K562 (cell line): Measurements from ENCODE around the gene PRKAG2. TPM values are rescaled to one million over a fixed set of nuclear protein-coding genes. Genes with fewer than 3 reads are reported as not detected.
A peak's percentile ranks its signal among the peaks of the same experiment; 100 is the strongest.

ENCODE experiments used
- ATAC-seq: fragments of 200-7000 bp; cut with Tn5 transposase; 3 replicates; pipeline ENCODE4 v1.9.1; 2020; ENCODE audit warnings: moderate library complexity
- BruUV-seq: library from RNA; stranded (reverse); fragments of 400-500 nt; replicated peaks from 2 replicates; lab custom pipeline; 2021; lab: Mats Ljungman, UMichigan
- CTCF ChIA-PET: fragments of 300-600 bp; formaldehyde crosslinking; extraction: SDS; loops from one replicate; lab custom pipeline; 2021; ENCODE audit warnings: low intra/inter-chr PET ratio; lab: Yijun Ruan, JAX
- POLR2A ChIA-PET: fragments of 300-600, 350-650 bp; sonication (Branson Sonifier 250); formaldehyde crosslinking; extraction: SDS; loops from one replicate; lab custom pipeline; 2021; ENCODE audit warnings: antibody characterized with exemption, inconsistent platforms; lab: Yijun Ruan, JAX
- DNase-seq, 4 experiments: peaks; one replicate each; pipeline versions ENCODE4 v3.0.0 to v3.0.0-alpha.2; 2011 to 2018; ENCODE audit warnings: low spot score in 3 of 4, mixed read lengths in 3 of 4; ENCODE audit errors: extremely low read depth in 1 of 4
- FAIRE-seq: peaks from 2 replicates; lab custom pipeline; 2011; peaks lifted over from hg19 to GRCh38; lab: Jason Lieb, UNC
- H2AFZ ChIP-seq: 2 replicates; pipeline ENCODE4 v1.6.0; 2011; ENCODE audit warnings: low read depth, low read length, control low read depth, inconsistent platforms
- H3K27ac ChIP-seq: fragments of 200-600 bp; 3 replicates; pipeline ENCODE4 v1.8.0; 2011; ENCODE audit warnings: low read depth, mild to moderate bottlenecking, control low read depth, inconsistent platforms, low read length, moderate library complexity, mixed read lengths; ENCODE audit errors: extremely low read depth
- H3K27me3 ChIP-seq, 2 experiments: fragments of 300-600 bp in 1 of 2; 2 replicates in 1 of 2; 3 replicates in 1 of 2; pipeline versions ENCODE4 v1.6.0 to v1.8.0; 2011; ENCODE audit warnings: inconsistent platforms in 2 of 2, low read length in 2 of 2, mild to moderate bottlenecking in 1 of 2, mixed read lengths in 1 of 2, moderate library complexity in 1 of 2; ENCODE audit not compliant: control insufficient read depth in 2 of 2, insufficient read depth in 2 of 2
- H3K36me3 ChIP-seq: fragments of 300-600 bp; 3 replicates; pipeline ENCODE4 v1.8.0; 2011; ENCODE audit warnings: mild to moderate bottlenecking, low read length, inconsistent platforms; ENCODE audit not compliant: control insufficient read depth, insufficient read depth
- H3K4me1 ChIP-seq, 2 experiments: fragments of 200-600 bp in 1 of 2; replicated peaks in 1 of 2; 2 replicates in 1 of 2; 3 replicates in 1 of 2; pipeline versions ENCODE4 v1.5.1 to v1.8.0; 2011; ENCODE audit warnings: inconsistent platforms in 2 of 2, low read length in 2 of 2, mild to moderate bottlenecking in 1 of 2, mixed read lengths in 1 of 2, moderate library complexity in 1 of 2; ENCODE audit not compliant: control insufficient read depth in 2 of 2, insufficient read depth in 2 of 2
- H3K4me2 ChIP-seq: 2 replicates; pipeline ENCODE4 v1.6.1; 2011; ENCODE audit warnings: low read length, control low read depth, inconsistent platforms, mixed read lengths; ENCODE audit not compliant: insufficient read depth
- H3K4me3 ChIP-seq: fragments of 200-600 bp; sonication (generic), shearing (Covaris generic); 2 replicates; pipeline ENCODE4 v1.5.1; 2016; ENCODE audit warnings: control low read depth, inconsistent platforms
- H3K79me2 ChIP-seq: fragments of 200-600 bp; 3 replicates; pipeline ENCODE4 v1.8.0; 2011; ENCODE audit warnings: low read length, inconsistent platforms; ENCODE audit not compliant: control insufficient read depth, insufficient read depth
- H3K9ac ChIP-seq, 2 experiments: 2 replicates each; pipeline versions ENCODE4 v1.6.0 to v1.6.1; 2011; ENCODE audit warnings: low read depth in 2 of 2, low read length in 2 of 2, control low read depth in 1 of 2, inconsistent platforms in 1 of 2, mild to moderate bottlenecking in 1 of 2, mixed read lengths in 1 of 2; ENCODE audit not compliant: insufficient read depth in 1 of 2
- H3K9me1 ChIP-seq: one replicate; pipeline ENCODE4 v1.6.0; 2011; ENCODE audit warnings: inconsistent platforms, mild to moderate bottlenecking, low read length, moderate library complexity; ENCODE audit not compliant: control insufficient read depth, insufficient read depth
- H3K9me3 ChIP-seq: replicated peaks from 2 replicates; pipeline ENCODE4 v1.5.1; 2011; ENCODE audit warnings: low read depth, low read length, inconsistent platforms; ENCODE audit not compliant: control insufficient read depth, insufficient read depth
- H4K20me1 ChIP-seq: replicated peaks from 2 replicates; pipeline ENCODE4 v1.6.1; 2011; ENCODE audit warnings: low read length, inconsistent platforms, mixed read lengths; ENCODE audit not compliant: control insufficient read depth, insufficient read depth
- BHLHE40 ChIP-seq: IDR thresholded peaks from 2 replicates; pipeline ENCODE4 v1.6.1; 2011; ENCODE audit warnings: low read length, improper control_type of control experiment
- CBFA2T2 ChIP-seq: fragments of 450-650 bp; conservative IDR thresholded peaks from 2 replicates; pipeline ENCODE4 v1.6.1; 2017; ENCODE audit warnings: mild to moderate bottlenecking
- CBX5 ChIP-seq: IDR thresholded peaks from 2 replicates; pipeline ENCODE4 v1.6.1; 2014; ENCODE audit warnings: low read depth, borderline replicate concordance
- HNRNPH1 ChIP-seq: fragments of 200-400 bp; formaldehyde crosslinking; optimal IDR thresholded peaks from 2 replicates; pipeline ENCODE3; 2017; ENCODE audit warnings: low read depth, mild to moderate bottlenecking, low read length, moderate library complexity
- PHF20 ChIP-seq: fragments of 450-650 bp; IDR thresholded peaks from 2 replicates; pipeline ENCODE4 v1.6.1; 2018; ENCODE audit not compliant: partially characterized antibody
- SLC30A9 ChIP-seq: fragments of 250-450 bp; sonication (Bioruptor Pico); IDR thresholded peaks from 2 replicates; pipeline ENCODE4 v1.8.0; 2022; ENCODE audit warnings: mild to moderate bottlenecking, moderate library complexity
- SRF ChIP-seq, 2 experiments: fragments of 250-450, 450-650 bp in 1 of 2; sonication (Bioruptor Pico) in 1 of 2; sonication (generic) in 1 of 2; formaldehyde crosslinking; IDR thresholded peaks; 2 replicates each; pipeline versions ENCODE4 v1.5.0 to v1.5.1; 2020 to 2022; ENCODE audit warnings: mild to moderate bottlenecking in 1 of 2, missing genetic modification reagents in 1 of 2
- ZBTB17 ChIP-seq: fragments of 450-650 bp; formaldehyde crosslinking; IDR thresholded peaks from 2 replicates; pipeline ENCODE4 v1.4.0; 2020; ENCODE audit warnings: mild to moderate bottlenecking
- WGBS: fragments of 100-300 bp; shearing (Covaris generic); methylation state at CpG from one replicate; pipeline ENCODE4 v1.1.6; 2016; ENCODE audit warnings: low coverage, mixed read lengths; ENCODE audit not compliant: insufficient coverage; ENCODE audit errors: missing lambda C conversion rate; 5-methylcytosine and 5-hydroxymethylcytosine counted together
- in situ Hi-C: fragments of 300-500 bp; cut with MboI; formaldehyde crosslinking; loops from 4 replicates; pipeline ENCODE4 v1.15.0; 2018; ENCODE audit warnings: inconsistent platforms, mixed read lengths
- intact Hi-C: fragments of 100-400 bp; cut with micrococcal nuclease; formaldehyde crosslinking; loops from 2 replicates; pipeline ENCODE4 v1.14.2; 2022
- polyA plus RNA-seq, 8 experiments: library from polyadenylated mRNA; depleted of rRNA in 4 of 8; stranded (reverse) in 5 of 8; unstranded in 3 of 8; fragments of >200 nt; fragmentation: Nextera tagmentation in 2 of 8; fragmentation: Illumina TruSeq in 1 of 8; extraction: Ambion mirVana in 2 of 8; extraction: Trizol in 1 of 8; gene quantifications; 2 replicates each; pipeline versions ENCODE4 v1.2.1 to v1.2.3, GENCODE V29; 2011 to 2014; ENCODE audit warnings: inconsistent platforms in 1 of 8, missing spikeins in 1 of 8
- total RNA-seq, 7 experiments: library from RNA; depleted of rRNA in 6 of 7; stranded (reverse); fragments of >200 nt in 6 of 7; fragmentation: Illumina TruSeq in 2 of 7; extraction: Trizol in 2 of 7; gene quantifications; 2 replicates each; pipeline versions ENCODE4 v1.2.1 to v1.2.3, GENCODE V29; 2011 to 2021; ENCODE audit warnings: low replicate concordance in 1 of 7

PRKAG2 gene
- total and polyA plus RNA-seq, 9 of the 15 experiments (the other 6 are each of a cell fraction or from before 2014, with no cell fraction given): 0.99 to 5.6 (median 3.3) TPM

GRCh38 chr7:151763420-151763984 is 113.4 kb downstream of the PRKAG2 start (continued):
- TF ChIP-seq HNRNPH1: no peak
- TF ChIP-seq CBFA2T2: no peak
- no peak for TF ChIP-seq PHF20
- no peak for TF ChIP-seq SRF (CRISPR knock-in tag; IDR thresholded peaks at IDR 0.05)
- TF ChIP-seq CBX5: no peak
- TF ChIP-seq, all 486 proteins: peak for 0

GRCh38 chr7:151762583-151763245 is 114.2 kb downstream of the PRKAG2 start:
- Histone ChIP-seq H2AFZ (no peak overlapping the region), H3K4me2 (no peak overlapping the region), H3K4me1 (no peaks in the 10 kb centered on the region), H3K9me1 (no peaks in the 10 kb centered on the region), H3K79me2 (no peaks in the 10 kb centered on the region)
- ATAC-seq: no peak
- CTCF ChIA-PET: no interaction called here
- in situ Hi-C loops: no loop called here
- peak; percentile 62; the same call in 1 of the 2 replicates for TF ChIP-seq BHLHE40
- no peak for TF ChIP-seq SLC30A9
- no peak for TF ChIP-seq ZBTB17 (CRISPR knock-in tag)
- TF ChIP-seq, all 486 proteins: peak for 1
- DNase-seq (no peak), FAIRE-seq (no peak)
- no TSS peak for BruUV-seq
- Histone ChIP-seq H3K9ac (no peak overlapping the region), H3K27me3 (peaks cover 35 to 79% of the 10 kb centered on the region in 2 experiments), H3K4me3 (no peak overlapping the region), H3K36me3 (no peaks in the 10 kb centered on the region), H3K9me3 (no peaks in the 10 kb centered on the region), H3K27ac (no peak overlapping the region), H4K20me1 (peaks cover 10% of the 10 kb centered on the region)
- WGBS: 2% methylated on average over 18 of the region's 18 CpGs
- POLR2A ChIA-PET: interaction anchor here (0.5 to 1.2 kb wide), 4 partner anchors 11 to 266 kb away, joined by 3 to 5 read pairs (median 3); no protein-coding TSS in a partner anchor
- intact Hi-C loops: no loop called here
